CD1c-positive myeloid dendritic cell (primary cell): Measurements from ENCODE around the gene ZNF821.
"Not testable (repeated sequence)": the region's sequence is repeated elsewhere in the genome, so short reads cannot be mapped to it uniquely, and the experiment has no call there.

ENCODE experiments used
- DNase-seq: peaks from one replicate; pipeline ENCODE4 v3.0.0-alpha.2; 2016; ENCODE audit errors: extremely low spot score

ZNF821 gene

GRCh38 chr16:71859762-71860521 lies 24.0 kb downstream of the ZNF821 start:
- no peak for DNase-seq

DNA sequence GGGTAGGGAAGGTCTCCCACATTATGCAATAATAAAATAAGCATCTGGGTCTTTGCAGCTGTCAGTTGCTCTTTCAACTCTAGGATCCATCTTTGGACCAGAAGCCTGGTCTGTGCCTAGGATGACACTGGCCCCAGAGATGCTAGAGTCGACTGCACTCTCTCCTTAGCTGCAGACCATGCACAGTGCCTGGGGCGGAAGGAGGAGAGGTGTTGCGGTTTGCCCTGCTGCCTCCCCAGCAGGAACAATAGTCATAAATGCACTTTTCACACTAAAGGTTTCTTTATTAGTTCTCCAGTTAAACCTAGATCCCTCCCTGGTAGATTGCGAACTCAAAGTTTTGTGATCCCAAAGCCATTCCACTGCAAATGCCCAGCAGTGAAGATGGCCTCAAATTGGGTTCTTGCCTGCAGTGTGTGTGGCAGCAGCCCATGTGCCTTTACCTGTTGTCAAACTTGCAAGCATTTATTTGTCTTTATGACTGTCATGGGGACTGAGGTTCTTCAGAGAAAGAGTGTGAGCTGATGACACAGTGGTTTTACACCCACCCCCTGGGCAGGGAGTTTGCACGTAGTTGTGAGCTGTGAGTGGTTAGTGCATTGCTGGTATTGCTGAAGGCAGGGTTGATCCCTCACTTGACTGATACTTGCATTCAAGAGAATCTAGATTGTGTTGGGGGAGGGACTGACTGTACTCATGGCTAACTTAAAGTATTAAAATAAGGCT lies 27.9 kb downstream of the ZNF821 start:
- DNase-seq: no peak

- DNase-seq: no peak
Measured at GRCh38 chr16:71854369-71854948, 29.5 kb downstream of the ZNF821 start.

- DNase-seq: no peak
Measured at GRCh38 chr16:71853413-71853812, 30.6 kb downstream of the ZNF821 start.

GRCh38 chr16:71852561-71852960 lies 31.4 kb downstream of the ZNF821 start:
- no peak for DNase-seq

GRCh38 chr16:71852158-71852557 lies 31.8 kb downstream of the ZNF821 start:
- no peak for DNase-seq

DNA sequence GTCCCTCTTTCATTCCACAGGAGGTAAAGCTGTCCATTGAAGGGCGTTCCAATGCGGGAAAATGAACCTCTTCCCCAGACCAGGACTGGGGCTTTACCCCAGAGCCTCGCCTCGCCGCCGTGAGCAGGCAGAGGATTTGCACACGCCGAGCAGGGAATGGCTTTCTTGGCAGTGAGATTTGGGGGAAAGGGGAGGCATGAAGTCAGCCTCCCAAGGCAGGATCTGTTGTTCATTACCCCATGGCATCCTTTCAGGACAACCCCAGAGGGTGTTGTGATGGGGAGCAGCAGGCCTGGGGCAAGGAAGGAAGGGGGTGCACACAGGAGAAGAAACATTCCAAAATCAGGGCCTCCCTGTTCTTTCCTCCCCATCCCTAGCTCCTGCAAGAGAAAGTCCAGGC lies 32.2 kb downstream of the ZNF821 start:
- no peak for DNase-seq

DNA sequence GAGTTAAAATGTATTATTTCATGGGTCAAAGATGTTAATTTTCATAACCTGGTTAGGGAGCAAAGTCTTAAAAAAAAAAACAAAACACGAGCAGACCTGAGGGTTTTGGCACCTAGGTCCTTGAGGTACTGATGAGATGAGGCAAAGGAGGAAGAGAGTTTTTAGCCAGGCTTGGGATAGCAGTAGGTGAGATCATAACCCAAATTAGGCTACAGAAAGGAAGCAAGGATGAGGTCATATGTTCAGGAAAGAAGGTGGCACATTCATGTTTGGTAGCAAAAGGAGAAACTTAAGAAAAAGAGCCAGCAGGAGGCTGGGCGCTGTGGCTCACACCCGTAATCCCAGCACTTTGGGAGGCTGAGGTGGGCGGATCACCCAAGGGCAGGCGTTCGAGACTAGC lies 35.4 kb downstream of the ZNF821 start:
- DNase-seq: no peak

- no peak for DNase-seq
Measured at GRCh38 chr16:71847096-71847495, 36.9 kb downstream of the ZNF821 start.

DNA sequence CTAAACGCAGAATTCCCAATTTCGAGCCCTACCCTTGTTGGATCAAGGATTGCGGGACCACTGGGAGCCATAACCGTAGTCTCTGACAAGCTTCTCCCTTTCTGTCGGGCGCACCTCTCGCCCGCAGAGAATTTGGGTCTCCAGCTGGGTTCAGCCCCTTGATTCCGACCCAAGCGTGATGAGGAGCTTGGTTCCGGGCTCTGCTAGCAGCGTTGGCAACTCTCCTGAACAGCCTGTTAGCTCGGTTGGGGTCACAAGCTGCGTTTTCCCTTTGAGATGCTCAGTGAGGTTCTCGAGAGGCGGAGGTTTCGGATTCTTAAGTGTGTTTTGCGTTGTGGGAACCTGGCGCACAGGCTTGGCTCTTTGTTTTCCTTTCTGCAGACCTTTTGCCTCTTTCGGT lies 37.6 kb downstream of the ZNF821 start:
- DNase-seq: no peak

DNA sequence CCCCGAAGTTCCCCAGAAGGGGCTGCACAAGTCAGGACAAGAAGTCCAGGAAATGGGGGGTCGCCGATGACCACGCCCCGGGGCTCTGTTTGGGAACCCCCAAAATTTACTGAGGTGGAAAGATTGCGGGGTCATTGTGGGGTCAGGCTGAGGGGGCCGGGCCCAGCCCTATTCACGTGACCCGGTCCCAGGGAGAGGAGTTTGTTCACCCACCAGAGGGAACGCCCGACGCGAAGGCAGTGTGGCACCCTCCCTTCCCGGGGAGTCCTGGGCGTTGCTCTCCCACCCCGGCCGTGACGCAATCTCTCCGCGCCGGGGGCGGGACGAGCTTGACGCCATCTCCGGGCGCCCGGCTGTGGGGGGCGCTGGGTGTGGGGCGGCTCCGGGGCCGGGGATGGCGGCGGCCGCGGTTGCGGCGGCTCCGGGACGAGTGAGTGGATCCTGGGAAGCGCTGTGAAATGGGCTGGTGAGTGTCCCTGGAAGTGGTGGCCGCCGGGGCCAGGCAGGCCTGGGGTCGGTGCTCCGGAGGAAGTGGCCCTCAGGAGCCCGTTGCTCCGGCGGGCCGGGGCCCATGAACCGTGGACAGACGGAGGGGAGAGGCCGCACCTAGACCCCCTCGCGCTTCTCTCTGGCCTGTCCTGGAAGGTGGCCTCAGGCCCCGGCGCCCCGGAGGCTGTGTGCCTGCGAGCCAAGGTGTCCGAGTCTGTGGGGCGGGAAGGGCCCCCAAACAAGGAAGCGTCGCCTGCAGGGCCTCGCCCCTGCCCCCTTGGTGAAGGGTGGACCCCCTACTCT lies 38.1 kb downstream of the ZNF821 start, which contains the start of gene ATXN1L:
Gene ATXN1L, plus strand, starts transcription at position 338 of the 792 bp plus-strand sequence. CDS start 3,765 bp downstream, outside the sequence.
- DNase-seq: peak; percentile 98

DNA sequence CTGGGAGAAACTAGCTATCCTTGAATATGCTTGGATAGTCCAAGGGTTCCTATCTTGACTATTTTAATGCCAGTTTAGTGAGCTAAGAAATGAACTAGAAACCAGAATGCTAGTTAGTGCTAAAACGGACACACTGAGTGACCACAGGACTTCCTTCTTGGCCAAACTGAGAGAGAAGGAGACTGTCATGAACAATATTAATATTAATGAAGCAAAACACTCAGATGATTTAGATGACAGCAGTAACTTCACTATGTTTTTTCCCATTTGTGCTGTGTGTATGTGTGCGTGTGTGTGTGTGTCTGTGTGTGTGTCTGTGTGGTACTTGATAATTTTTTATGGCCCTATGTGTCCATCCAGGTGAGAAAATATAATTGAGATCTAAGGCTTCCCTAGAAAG lies 40.4 kb downstream of the ZNF821 start:
- no peak for DNase-seq

DNA sequence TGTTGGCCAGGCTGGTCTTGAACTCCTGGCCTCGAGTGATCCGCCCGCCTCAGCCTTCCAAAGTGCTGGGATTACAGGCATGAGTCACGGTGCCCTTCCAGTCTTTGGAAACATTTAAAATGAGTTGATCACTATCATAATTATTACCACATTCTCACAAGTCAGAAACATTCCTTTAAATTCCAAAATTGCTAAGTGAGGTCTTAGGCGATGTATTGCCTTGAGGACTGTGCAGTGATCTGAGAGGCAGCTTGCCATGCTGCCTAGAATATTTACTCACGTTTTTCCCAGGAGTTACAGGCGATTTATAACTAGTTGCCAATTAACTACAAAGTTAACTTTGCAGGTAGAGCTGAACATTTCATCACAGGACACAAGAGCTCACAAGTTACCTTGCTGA lies 43.9 kb downstream of the ZNF821 start:
- no peak for DNase-seq

- DNase-seq: no peak
Measured at GRCh38 chr16:71837150-71837549, 46.8 kb downstream of the ZNF821 start.

DNA sequence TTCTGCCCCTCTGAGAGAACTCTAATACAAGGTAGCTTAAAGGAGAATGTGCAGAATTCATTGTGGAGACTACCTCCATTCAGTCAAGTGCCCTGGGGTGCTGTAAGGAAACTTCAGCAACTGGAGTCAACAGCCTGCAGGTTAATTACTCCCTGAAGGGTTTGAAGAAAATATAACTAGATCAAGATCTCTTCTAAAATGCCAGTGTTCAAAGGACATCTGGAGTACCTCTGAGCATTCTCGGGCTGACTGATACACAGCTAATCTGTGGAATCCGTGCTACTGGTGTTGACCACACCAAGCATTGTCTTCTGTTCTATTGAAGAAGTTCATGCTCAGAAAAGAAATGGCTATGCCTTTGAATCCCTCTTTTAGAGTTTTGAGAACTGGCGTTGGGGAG lies 49.7 kb downstream of the ZNF821 start:
- no peak for DNase-seq

GRCh38 chr16:71832112-71832511 lies 51.9 kb downstream of the ZNF821 start:
- not testable (repeated sequence) for DNase-seq

DNA sequence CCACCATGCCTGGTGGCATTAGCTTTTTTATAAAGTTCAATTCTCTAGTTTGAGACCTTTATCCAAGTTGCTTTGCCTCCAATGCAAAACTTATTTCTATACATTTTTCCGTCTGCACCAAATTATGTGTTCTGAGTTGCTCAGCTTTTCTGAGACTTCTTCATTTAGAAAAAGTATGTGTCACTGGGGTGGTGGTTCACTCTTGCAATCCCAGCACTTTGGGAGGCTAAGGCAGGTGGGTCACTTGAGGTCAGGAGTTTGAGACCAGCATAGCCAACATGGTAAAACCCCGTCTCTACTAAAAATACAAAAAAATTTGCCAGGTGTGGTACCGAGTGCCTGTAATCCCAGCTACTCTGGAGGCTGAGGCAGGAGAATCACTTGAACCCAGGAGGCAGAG lies 52.3 kb downstream of the ZNF821 start:
- DNase-seq: not testable (repeated sequence)

DNA sequence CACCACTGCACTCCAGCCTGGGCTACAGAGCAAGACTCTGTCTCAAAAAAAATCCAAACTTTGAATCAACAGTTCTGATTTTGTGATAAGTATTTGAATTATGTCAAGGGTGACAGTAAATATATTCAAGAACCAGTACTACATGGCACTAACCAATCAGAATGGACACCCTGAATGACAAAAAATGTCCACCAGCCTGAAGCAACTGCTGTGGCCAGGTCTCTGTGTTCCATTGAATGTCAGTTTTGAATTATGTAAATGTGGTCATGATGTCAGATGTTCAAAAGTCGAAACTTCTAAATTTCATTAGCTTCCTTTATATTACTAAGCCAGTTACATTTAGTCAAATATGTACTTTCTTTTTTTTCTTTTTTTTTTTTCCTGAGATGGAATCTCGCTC lies 53.6 kb downstream of the ZNF821 start:
- DNase-seq: no peak

DNA sequence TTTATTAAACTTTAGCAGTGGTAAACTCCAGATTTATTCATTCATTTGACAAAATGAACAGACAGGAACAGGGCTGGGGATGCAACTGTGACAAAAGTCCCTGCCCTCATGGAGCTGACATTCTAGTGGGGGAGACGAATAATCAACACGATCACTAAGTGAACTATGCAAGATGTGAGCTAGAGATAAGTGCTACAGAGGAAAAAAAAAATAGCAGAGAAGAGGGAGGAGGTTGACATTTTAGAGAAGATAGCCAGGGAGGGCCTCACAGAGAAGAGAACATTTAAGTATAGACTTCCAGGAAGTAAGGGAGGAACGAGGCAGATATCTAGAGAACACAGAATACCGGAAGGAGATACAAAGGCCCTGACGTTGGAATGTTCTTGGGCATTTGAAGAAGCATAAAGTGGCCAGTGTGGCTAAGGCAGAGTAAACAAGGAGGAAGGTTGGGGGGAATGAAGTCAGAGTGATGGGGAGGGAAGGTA lies 57.4 kb downstream of the ZNF821 start:
- DNase-seq: no peak

- not testable (repeated sequence) for DNase-seq
Measured at GRCh38 chr16:71817155-71817500, 66.9 kb downstream of the ZNF821 start.

DNA sequence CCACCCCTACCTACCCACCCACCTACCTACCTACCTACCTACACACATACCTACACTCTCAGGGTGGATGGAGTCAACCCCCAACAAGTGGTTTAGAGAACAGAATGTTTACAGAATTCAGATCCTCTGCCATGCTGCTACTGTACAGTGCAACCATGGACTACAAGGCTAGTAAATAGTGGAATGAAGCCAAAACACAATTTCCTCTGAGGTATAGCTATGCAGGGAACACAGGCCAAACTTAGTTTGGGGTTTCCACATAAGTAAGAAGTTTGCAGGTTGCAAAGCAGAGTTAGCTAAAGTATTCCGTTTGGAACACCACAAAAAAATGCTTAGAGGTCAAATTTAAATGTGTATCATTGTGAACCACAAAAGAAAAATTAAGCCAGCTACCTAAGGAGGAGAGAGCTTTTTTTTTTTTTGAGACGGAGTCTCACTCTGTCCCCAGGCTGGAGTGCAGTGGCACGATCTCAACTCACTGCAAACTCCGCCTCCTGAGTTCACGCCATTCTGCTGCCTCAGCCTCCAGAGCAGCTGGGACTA lies 72.7 kb downstream of the ZNF821 start:
- DNase-seq: no peak

DNA sequence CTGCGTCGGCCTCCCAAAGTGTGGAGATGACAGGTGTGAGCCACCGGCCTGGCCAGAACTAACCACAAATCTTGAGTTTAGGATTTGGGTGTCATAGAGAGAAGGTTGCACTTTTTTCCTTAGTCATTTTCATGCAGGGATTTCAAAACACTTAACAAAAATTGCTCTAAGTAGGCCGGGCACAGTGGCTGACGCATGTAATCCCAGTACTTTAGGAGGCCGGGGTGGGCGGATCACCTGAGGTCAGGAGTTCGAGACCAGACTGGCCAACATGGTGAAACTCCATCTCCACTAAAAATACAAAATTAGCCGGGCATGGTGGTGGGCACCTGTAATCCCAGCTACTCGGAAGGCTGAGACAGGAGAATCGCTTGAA lies 73.8 kb downstream of the ZNF821 start:
- DNase-seq: peak; percentile 31
